Inflammatory macrophage treated with lipopolysaccharide for 4 hours (primary cell): Measurements from ENCODE around the gene PALS1.

ENCODE experiments used
- DNase-seq: peaks from one replicate; pipeline ENCODE4 v3.0.0-alpha.2; 2020

Gene PALS1

DNA sequence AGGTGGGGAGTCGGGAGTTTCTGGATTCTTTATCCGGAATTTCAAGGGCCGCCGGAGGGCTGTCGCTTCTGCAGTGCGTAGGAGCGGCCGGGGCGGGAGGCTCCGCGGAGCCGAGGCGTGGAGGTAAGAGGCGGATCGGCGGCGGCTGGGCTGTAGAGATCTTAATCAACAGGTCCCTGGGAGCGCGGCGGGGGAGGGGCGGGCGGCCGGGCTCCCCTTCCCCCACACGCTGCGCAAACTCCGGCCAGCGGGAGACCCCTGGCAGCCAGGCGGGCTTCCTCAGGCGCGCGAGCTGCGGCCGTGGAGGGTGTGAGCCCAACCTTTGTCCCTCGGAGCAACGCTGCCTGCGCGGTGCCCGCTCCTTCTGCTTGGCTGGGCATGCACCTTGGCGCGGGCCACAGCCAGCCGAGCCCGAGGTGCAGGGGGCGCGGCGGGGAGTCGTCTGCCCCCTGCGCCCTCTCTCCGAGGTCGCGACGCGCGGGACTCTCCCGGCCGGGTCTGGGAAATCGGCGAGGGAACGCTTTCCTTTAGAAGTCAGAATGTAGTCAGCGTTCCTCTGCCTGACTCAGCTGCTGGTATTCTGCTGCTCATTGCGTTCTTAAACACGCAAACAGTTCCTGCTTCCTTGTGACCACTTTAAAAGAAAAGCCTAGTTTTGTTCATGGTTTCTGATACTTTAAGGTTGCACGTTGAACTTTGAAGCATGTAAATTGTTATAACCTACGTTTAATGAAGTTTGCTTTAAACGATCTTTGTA, at the start of gene PALS1:
PALS1 (plus strand) TSS at position 25 of the 757 bp plus-strand sequence. CDS start 37,736 bp downstream, outside the sequence.
- peak; percentile 77 for DNase-seq

DNA sequence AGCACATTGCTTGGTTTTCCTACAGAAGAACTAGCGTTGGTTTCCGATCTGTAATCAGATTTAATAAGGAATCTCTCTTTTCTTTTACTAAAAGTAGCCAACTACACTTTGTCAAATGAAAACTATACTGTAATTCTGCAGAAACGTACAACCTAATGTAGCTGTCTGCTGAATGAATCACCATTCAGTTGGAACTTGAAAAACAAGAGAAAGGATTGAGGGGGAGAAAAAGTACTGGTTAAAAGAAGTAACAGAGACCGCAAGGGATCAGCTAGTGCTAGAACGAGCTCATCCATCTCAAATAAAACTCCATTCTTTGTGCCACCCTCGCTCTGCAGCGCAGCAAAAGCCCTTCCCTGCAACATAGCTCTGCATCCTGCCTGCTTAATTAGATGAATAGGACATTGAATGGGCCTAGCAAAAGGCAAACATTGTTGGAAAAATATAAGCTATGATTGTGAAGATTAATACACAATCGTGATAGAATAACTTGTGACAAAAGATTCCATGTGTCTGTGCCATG, 49.4 kb upstream of the PALS1 start:
- no peak for DNase-seq

- DNase-seq: no peak
Measured at GRCh38 chr14:67192366-67192765, 48.9 kb upstream of the PALS1 start.

DNA sequence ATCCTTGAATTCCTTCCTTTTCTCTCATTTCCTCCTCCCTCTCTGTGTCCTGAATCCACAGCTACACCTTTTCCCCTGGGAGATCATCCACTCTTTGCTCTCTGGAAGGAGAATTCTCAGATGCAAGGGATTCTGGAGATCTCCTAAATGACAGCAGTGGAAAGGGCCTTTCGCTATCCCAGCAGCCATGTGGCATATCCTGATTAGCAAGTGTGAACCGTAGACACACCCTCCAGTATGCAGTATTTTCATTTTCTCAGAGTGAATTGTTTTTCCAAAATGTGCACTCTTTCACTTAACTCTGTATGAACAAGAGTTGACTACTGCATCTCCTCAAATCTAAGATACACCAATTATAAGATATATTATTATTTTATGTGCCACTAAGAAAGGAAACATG, 46.0 kb upstream of the PALS1 start:
- no peak for DNase-seq

- no peak for DNase-seq
Measured at GRCh38 chr14:67199016-67199415, 42.2 kb upstream of the PALS1 start.

DNA sequence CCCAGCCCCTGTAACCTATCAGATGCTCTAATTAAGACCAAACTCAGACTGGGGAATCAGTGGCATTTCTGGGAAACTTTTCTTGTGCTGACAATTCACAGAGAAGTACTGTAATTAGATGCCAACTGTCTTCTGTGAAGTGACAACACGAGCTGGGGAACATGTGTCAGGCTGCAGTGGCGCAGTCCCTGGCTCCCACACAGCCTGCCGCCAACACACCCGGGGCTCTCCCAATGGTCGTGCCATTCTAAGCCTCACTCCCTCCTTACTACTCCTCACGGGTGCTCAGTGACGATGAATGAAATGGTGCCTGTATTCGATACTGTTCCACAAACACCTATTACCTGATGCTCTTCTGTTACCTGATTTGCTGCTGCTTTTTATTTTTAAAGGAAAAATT, 33.4 kb upstream of the PALS1 start:
- DNase-seq: no peak

- DNase-seq: no peak
Measured at GRCh38 chr14:67218126-67218525, 23.1 kb upstream of the PALS1 start.

GRCh38 chr14:67221248-67221981, 19.8 kb upstream of the PALS1 start:
- no peak for DNase-seq

DNA sequence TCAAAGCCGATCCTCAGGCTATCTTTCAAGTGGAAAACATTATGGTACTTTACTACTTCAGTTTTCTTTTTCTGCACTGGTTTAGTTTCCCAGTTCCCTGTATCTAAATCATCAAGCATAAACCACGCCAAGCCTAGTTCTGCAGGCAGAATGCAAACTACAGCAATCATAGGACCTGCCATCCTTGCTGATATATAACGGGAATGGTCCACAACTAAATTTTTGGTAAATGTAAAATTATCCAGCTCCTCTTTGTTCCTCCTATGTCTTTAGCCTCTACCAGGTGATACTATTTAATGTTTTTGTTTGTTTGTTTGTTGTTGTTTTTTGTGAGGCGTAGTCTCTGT, 19.3 kb upstream of the PALS1 start:
- no peak for DNase-seq

- DNase-seq: no peak
Measured at GRCh38 chr14:67225523-67225922, 15.7 kb upstream of the PALS1 start.

DNA sequence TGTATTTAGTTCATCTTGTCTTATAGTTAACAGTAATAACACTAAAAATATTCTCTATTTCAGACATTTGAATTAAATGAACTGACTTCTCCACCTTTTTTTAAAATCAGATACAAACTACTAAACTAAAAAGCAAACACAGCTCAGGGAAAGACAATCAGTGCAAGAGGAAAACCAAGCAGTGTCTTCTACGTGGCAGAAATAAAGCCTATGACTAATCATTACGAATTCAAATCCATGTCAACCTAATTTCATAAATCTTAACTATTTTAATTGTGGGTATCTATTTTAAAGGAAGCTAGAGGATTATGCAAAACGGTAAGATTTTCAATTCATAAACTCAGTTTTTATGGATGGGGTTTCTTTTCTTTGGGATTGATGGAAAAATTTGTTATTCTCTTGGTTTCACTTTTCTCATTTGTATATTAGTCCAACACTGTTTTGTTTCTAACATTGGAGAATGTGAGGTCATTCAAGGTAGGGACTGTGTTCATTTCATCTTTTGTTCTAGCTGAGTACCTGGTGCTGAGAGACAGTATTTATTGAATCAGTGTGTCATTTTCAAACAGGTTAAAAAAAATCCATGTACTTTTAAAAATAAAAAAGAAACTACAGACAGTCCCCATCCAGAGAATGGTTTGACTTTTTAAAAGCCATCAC, 12.8 kb upstream of the PALS1 start:
- DNase-seq: no peak

- DNase-seq: no peak
Measured at GRCh38 chr14:67232066-67232465, 9.2 kb upstream of the PALS1 start.

DNA sequence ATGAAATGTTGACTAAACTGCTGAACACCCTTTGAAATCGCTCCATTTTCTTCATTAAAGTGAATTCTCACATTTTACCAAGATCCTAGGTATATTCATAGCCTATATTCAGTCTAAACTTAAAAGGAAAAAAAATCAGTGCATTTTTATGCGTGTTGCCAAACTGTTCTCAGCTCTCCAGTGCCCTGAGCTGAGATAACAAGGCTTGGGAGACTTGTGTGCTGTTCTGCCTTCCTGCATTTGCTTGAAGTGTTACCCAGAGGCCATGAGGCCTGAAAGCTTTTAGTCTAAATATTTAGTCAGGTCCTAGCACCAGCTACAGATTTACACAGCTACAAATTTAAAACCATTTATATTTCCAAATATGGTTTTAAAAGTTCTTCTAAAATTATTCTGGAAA, 8.6 kb upstream of the PALS1 start:
- no peak for DNase-seq

GRCh38 chr14:67237591-67237990, 3.6 kb upstream of the PALS1 start:
- no peak for DNase-seq

GRCh38 chr14:67239582-67239981, 1.7 kb upstream of the PALS1 start:
- DNase-seq: peak; percentile 11

DNA sequence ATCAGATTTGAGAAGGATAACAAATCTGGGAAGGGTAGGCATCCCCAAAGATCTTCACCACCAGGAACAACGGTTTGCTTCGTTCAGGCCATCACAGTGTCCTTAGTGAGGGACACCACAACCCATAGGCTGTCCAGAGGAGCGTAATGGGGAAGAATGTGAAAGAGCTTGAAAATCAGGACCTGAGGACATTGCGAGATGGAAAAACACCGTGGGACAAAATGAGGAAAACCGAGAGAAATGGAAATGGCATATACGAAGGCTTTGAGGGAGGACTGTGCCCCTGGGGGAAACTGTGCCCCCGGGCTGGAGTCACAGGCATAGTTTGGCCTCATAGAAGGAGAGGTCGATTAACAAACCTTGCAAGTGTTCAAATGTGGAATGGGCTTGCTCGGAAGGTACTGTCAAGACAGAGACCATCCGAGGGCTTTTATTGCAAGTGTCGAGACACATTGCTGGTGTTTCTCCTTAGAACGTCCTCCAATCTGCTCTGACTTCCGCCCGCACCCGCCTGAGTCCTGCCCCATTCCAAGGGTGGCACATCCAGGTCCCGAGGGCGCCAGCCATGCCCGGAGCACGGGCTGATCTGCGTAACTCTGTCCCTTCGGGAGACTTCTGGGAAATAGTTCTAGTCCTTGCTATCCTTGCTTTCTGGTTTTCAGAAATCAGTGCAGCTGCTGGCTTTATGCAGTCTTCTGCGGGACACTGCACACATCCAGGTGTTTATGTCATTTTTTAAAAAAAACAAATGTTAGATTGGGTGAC, 885 bp upstream of the PALS1 start:
- DNase-seq: peak; percentile 31

GRCh38 chr14:67240978-67241410, 241 bp upstream of the PALS1 start:
- peak; percentile 96 for DNase-seq

DNA sequence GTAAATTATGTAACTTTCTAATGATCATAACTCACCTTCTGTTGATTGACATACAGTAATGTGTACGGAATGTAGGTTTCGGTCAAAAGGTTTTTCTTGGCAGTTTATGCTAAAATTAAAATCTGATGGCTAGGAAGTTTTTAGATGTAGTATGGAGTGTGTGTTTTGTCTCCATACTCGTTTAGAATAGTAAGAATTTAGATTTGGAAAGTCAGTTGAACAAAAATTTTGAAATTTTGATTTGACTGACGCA, 859 bp downstream of the PALS1 start:
- no peak for DNase-seq

DNA sequence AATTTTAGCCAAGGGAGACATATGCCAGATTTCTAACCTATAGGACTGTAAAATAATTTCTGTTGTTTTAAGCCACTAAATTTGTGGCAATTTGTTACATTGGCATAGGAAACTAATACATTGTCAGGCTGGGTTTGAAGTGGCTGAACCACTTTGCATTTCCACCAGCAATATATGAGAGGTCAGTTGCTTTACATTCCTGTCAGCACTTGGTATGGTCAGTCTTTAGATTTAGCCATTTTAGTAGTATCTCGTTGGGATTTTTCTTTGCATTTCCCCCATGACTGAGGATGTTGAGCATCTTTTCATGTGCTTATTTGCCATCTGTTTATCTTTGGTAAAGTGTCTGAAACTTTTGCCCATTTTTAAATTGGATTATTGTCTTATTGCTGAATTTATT, 3.9 kb downstream of the PALS1 start:
- no peak for DNase-seq

DNA sequence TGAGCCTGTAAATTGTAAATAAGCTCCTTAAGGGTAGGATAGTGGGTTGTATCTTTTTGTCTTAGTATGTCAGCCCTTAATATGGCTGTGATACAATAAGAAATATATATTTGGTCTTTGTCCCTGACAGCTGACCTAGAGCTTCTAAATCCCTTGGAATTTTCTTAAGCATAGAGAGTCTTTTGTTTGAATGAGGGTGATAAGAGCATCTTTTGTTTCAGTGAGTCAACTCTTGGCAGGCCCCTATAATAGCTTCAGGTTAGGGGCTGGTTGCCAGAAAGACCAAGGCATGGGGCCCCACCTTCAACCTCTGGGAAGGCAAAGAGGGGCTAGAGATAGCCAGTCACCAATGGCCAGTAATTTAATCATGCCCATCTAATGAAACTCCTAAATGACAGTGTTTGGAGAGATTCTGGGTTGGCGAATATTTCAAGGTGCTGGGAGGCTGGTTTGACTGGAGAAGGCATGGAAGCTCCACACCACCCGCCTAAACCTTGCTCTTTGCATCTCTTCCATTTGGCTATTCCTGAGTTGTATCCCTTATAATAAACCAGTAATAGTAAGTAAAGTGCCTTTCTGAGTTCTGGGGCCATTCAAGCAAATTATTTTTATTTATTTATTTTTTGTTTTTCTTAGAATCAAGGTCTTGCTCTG, 10.5 kb downstream of the PALS1 start:
- DNase-seq: no peak

DNA sequence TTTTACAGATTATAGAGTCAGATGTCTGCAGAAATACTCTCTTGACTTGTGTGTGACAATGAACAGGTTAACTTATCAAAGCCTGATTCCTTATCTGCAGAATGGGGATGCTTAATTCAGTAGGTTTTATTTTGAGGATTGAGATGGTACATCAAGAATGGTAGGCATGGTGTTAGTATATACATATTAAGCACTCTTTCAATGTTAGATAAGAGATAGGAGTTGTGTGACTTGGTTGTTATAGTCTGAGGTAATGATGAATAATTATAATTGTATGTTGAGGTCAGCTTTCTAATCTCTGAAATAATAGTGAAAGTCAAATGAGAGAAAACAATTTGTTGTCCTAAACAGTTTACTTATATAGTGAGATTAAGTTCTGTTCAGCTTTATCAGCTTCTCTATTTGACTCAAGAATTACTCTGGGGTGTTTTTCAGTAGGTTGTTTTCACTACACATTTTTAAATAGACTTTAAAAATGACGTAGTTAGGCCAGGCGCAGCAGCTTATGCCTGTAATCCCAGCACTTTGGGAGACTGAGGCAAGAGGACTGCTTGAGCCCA, 11.9 kb downstream of the PALS1 start:
- no peak for DNase-seq

DNA sequence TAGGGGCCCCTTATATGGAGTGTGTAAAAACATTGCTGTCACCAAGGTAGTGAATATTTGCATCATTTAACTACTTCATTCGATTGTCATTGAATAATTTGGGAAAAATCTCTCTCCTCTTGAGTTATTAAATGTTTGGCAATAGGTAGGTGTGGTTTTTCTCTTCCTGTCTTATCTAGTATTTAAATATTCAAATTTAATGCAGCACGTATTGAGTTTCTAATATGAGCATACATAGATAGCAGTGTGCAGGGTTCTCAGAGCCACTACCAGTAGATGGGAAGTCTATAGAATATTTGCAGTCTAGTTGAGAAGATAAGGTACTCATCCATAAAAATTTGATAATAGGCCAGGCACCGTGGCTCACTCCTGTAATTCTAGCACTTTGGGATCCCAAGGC, 16.7 kb downstream of the PALS1 start:
- DNase-seq: no peak
